Measurements from ENCODE around the gene PTPRN. TPM values are rescaled to one million over a fixed set of nuclear protein-coding genes. Genes with fewer than 3 reads are reported as not detected.

PTPRN gene
- total and polyA plus RNA-seq, 10 of the 15 experiments (the other 5 are each of a cell fraction or from before 2014, with no cell fraction given) = 0.28 to 0.69 TPM; not detected in 8

GRCh38 chr2:219299372-219299760 lies 9.8 kb downstream of the PTPRN start (continued):
- TF ChIP-seq CUX1 (IDR thresholded peaks at IDR 0.05; ENCODE audit: insufficient replicate concordance, low read depth, low read length) (no peak), FOXK2 (IDR thresholded peaks at IDR 0.05) (no peak), CBX3 (IDR thresholded peaks at IDR 0.05; ENCODE audit: borderline replicate concordance, low read depth) (no peak), BRCA1 (IDR thresholded peaks at IDR 0.05; ENCODE audit: low read depth, low read length) (no peak), KAT2A (conservative IDR thresholded peaks at IDR 0.05; ENCODE audit: control insufficient read depth, low read depth, low read length) (no peak)

GRCh38 chr2:219298759-219299371 lies 10.3 kb downstream of the PTPRN start:
- WGBS (ENCODE audit: insufficient coverage, insufficient replicate concordance, low lambda C conversion rate, missing lambda C conversion rate) = 11% methylated on average over 15 of the region's 15 CpGs
- Histone ChIP-seq H3K4me1 (ENCODE audit: control insufficient read depth, insufficient read depth, low read length) (peaks cover 8% of the 10 kb centered on the region), H4K20me1 (ENCODE audit: control insufficient read depth, insufficient read depth) (no peaks in the 10 kb centered on the region), H3K27me3 (replicated peaks in 1 of 2; ENCODE audit: control insufficient read depth in 2 of 2, insufficient read depth in 2 of 2, low read length in 1 of 2) (peaks cover 2 to 5% of the 10 kb centered on the region in 2 experiments; a peak in 1 of 4 replicates), H2AFZ (ENCODE audit: control insufficient read depth, low read depth, low read length) (peak overlapping the region; percentile 90), H3K27ac (ENCODE audit: control insufficient read depth, insufficient read depth) (no peak overlapping the region), H3K79me2 (ENCODE audit: control insufficient read depth, insufficient read depth, low read length) (no peaks in the 10 kb centered on the region), H3K4me2 (ENCODE audit: control insufficient read depth, insufficient read depth) (peak overlapping the region; percentile 46), H3K4me3 (no peak overlapping the region), H3K36me3 (ENCODE audit: control insufficient read depth in 2 of 2, insufficient read depth in 2 of 2, low read length in 1 of 2) (no peaks in the 10 kb centered on the region), H3K9me3 (replicated peaks; ENCODE audit: control insufficient read depth, insufficient read depth, low read length) (no peaks in the 10 kb centered on the region), H3K9ac (ENCODE audit: control insufficient read depth, insufficient read depth, low read length) (no peak overlapping the region)
- intact Hi-C loops (cut with micrococcal nuclease; ENCODE audit: unreplicated experiment) (loop anchor here (1.0 to 5.0 kb wide), 3 partner anchors 122 to 242 kb away; partner anchors contain the start of genes CNPPD1, NHEJ1 and RETREG2), in situ Hi-C loops (cut with MboI) (loop anchor here (5.0 kb wide), 2 partner anchors 142 to 242 kb away; no protein-coding TSS in a partner anchor)
- RAD21 ChIA-PET (ENCODE audit: unreplicated experiment) = interaction anchor here (0.8 to 3.9 kb wide), 9 partner anchors 20 to 145 kb away, joined by 3 to 22 read pairs (median 4); partner anchors contain the start of genes ANKZF1, ATG9A, DNAJB2 and NHEJ1
- SMC1A ChIA-PET (ENCODE audit: uncharacterized antibody, unreplicated experiment) = interaction anchor here (1.0 to 5.8 kb wide), 5 partner anchors 36 to 145 kb away, joined by 3 to 36 read pairs (median 5); partner anchors contain the start of genes CNPPD1 and NHEJ1
- ATAC-seq = peak; percentile 78
- peak; percentile 32 for DNase-seq (ENCODE audit: low read depth, low spot score)
- CTCF ChIA-PET = interaction anchor here (0.7 to 10.9 kb wide), 20 partner anchors 17 to 302 kb away, joined by 3 to 208 read pairs (median 4); partner anchors contain the start of genes CNPPD1, DNAJB2, NHEJ1 and SLC23A3
- POLR2A ChIA-PET = interaction anchor here (0.6 to 2.1 kb wide), 3 partner anchors 118 to 139 kb away, joined by 3 to 8 read pairs (median 5); no protein-coding TSS in a partner anchor
- peak; percentile 93 for FAIRE-seq
- no TSS peak for BruUV-seq (replicated peaks)
- TF ChIP-seq SP1 (IDR thresholded peaks at IDR 0.05; ENCODE audit: low read depth, low read length) (peak; percentile 33), SIX5 (IDR thresholded peaks at IDR 0.05; ENCODE audit: low read depth, low read length, severe bottlenecking) (no peak), POU2F2 (IDR thresholded peaks at IDR 0.05; ENCODE audit: borderline replicate concordance, low read depth, low read length) (peak; percentile 22; the same call in 1 of the 3 replicates), SMARCA5 (IDR thresholded peaks at IDR 0.05) (peak; percentile 14; the same call in 1 of the 2 replicates), ATF7 (IDR thresholded peaks at IDR 0.05; ENCODE audit: low read depth) (no peak), NBN (IDR thresholded peaks at IDR 0.05) (0 out of 2 replicates have a peak, but pooled peaks have one; percentile 25), PML (IDR thresholded peaks at IDR 0.05; ENCODE audit: low read length) (no peak), HSF1 (IDR thresholded peaks at IDR 0.05; ENCODE audit: low read depth, low read length) (no peak), RB1 (IDR thresholded peaks at IDR 0.05; ENCODE audit: borderline replicate concordance) (no peak), ZZZ3 (IDR thresholded peaks at IDR 0.05; ENCODE audit: control insufficient read depth, insufficient read length, low read depth) (no peak), CHD2 (IDR thresholded peaks at IDR 0.05; ENCODE audit: borderline replicate concordance, low read depth, low read length) (no peak), HDGF (IDR thresholded peaks at IDR 0.05) (no peak)

All from GM12878 (cell line).